Testis (tissue), 3 donors: ENCODE data around the gene AGBL4. TPM values are rescaled to one million over a fixed set of nuclear protein-coding genes. Genes with fewer than 3 reads are reported as not detected.

ENCODE experiments used
- DNase-seq: peaks from one replicate; pipeline ENCODE4 v3.0.0-alpha.2; 2019
- H3K27ac ChIP-seq, 2 donors: fragments of 200-600 bp; sonication (generic); one replicate each; pipeline ENCODE4 v1.5.1; 2019
- H3K27me3 ChIP-seq: fragments of 200-600 bp; sonication (generic); one replicate; pipeline ENCODE4 v1.5.1; 2019
- H3K36me3 ChIP-seq: fragments of 200-600 bp; sonication (generic); one replicate; pipeline ENCODE4 v1.5.1; 2017; ENCODE audit warnings: low read depth; ENCODE audit errors: missing control alignments
- H3K4me1 ChIP-seq: fragments of 200-600 bp; sonication (generic); one replicate; pipeline ENCODE4 v1.5.1; 2019
- H3K4me3 ChIP-seq, 2 donors: fragments of 200-600 bp; sonication (generic); one replicate each; pipeline ENCODE4 v1.5.1; 2017 to 2019
- H3K9me3 ChIP-seq: fragments of 200-600 bp; sonication (generic); one replicate; pipeline ENCODE4 v1.5.1; 2017
- POLR2A ChIP-seq: fragments of 450-650 bp; IDR thresholded peaks from one replicate; pipeline ENCODE4 v1.6.1; 2017; ENCODE audit warnings: antibody characterized with exemption, mild to moderate bottlenecking, moderate library complexity
- WGBS, 2 donors: methylation state at CpG; one replicate each; pipeline ENCODE4 v1.1.5; 2018; 5-methylcytosine and 5-hydroxymethylcytosine counted together
- intact Hi-C: fragments of 100-400 bp; cut with DNase I; formaldehyde crosslinking; loops from one replicate; pipeline ENCODE4 v1.15.1; 2023; ENCODE audit warnings: low total_unique reads
- polyA plus RNA-seq: library from polyadenylated mRNA; stranded (reverse); fragments of 350-450 nt; fragmentation: Illumina TruSeq; extraction: RNeasy Lipid Tissue Mini Kit (QIAGEN cat#74804); gene quantifications from one replicate; pipeline ENCODE4 v1.2.3, GENCODE V29; 2014; ENCODE audit warnings: low read depth, low replicate concordance; ENCODE audit not compliant: insufficient read depth
- total RNA-seq, 2 donors: library from RNA; depleted of rRNA; stranded (reverse); fragments of >200 nt; gene quantifications; one replicate each; pipeline ENCODE4 v1.2.3, GENCODE V29; 2016
- TF ChIP-seq, protein P1 (sequence below), 3 experiments: fragments of 450-650 bp in 2 of 3; fragments of 200-600 bp in 1 of 3; sonication (generic) in 1 of 3; IDR thresholded peaks; one replicate each; pipeline ENCODE4 v1.5.1; 2016 to 2019; ENCODE audit warnings: antibody characterized with exemption in 3 of 3, mild to moderate bottlenecking in 2 of 3, moderate library complexity in 1 of 3

Gene AGBL4
- total and polyA plus RNA-seq, 3 donors from 2014 or later: 3.3 to 6.9 (median 5.8) TPM

DNA sequence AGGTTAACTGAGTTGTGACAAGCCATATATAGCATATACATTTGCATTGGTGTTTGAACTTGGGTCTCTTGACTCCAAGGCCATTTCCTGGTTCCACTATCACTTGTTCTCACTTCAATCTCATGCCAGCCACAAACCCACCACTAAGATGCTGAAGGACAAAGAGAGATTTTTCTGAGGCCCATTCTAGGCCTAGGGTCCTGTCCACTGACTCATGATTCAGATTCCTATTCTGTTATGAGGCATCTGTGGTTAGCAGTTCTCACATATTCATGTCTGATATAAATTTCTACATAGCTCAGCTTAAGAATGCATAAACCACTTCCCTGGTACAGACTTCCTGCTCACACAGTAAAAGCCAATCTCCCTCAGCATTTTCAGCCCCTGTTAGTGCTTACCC lies 921.0 kb downstream of the AGBL4 start:
- intact Hi-C loops: no loop called here
- Histone ChIP-seq H3K4me1 (no peaks in the 10 kb centered on the region), H3K27ac (no peak overlapping the region), H3K36me3 (no peaks in the 10 kb centered on the region), H3K9me3 (no peaks in the 10 kb centered on the region), H3K4me3 (no peak overlapping the region), H3K27me3 (no peaks in the 10 kb centered on the region)
- DNase-seq: no peak
- TF ChIP-seq, protein P1, sequence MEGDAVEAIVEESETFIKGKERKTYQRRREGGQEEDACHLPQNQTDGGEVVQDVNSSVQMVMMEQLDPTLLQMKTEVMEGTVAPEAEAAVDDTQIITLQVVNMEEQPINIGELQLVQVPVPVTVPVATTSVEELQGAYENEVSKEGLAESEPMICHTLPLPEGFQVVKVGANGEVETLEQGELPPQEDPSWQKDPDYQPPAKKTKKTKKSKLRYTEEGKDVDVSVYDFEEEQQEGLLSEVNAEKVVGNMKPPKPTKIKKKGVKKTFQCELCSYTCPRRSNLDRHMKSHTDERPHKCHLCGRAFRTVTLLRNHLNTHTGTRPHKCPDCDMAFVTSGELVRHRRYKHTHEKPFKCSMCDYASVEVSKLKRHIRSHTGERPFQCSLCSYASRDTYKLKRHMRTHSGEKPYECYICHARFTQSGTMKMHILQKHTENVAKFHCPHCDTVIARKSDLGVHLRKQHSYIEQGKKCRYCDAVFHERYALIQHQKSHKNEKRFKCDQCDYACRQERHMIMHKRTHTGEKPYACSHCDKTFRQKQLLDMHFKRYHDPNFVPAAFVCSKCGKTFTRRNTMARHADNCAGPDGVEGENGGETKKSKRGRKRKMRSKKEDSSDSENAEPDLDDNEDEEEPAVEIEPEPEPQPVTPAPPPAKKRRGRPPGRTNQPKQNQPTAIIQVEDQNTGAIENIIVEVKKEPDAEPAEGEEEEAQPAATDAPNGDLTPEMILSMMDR (IDR thresholded peaks at IDR 0.05): no peak
- TF ChIP-seq POLR2A: no peak

DNA sequence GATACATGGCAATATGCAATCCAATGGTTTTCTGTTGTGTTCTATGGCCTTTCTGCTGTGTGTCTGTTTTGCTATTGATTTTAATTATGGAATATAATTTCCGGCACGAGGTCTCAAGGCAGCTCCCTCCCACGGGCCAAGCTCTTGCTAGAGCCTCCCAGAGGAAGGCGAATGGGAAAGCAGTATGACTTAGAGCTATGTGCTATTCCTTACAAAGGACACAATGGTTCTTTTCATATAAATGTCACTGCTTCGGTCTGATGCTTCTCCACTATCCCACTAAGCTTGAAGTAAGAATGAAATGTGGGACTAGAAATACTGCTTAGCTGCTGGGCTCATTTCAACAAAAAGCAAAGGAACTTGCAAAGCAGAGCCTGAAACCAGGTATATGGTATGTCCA lies 924.9 kb downstream of the AGBL4 start:
- WGBS, 2 donors: 78 to 92% methylated on average over 5 of the region's 5 CpGs
- no peak for DNase-seq
- intact Hi-C loops: no loop called here

GRCh38 chr1:49086327-49086726 lies 937.4 kb downstream of the AGBL4 start:
- 90 to 100% methylated on average over 1 to 2 of the region's 2 CpGs for WGBS, 2 donors
- TF ChIP-seq, protein P1 (IDR thresholded peaks at IDR 0.05): no peak
- no peak for TF ChIP-seq POLR2A

More for the DNA sequence above, 924.9 kb downstream of the AGBL4 start:
- Histone ChIP-seq H3K9me3 (no peaks in the 10 kb centered on the region), H3K4me1 (no peaks in the 10 kb centered on the region), H3K4me3 (no peak overlapping the region), H3K27me3 (no peaks in the 10 kb centered on the region), H3K36me3 (no peaks in the 10 kb centered on the region), H3K27ac (no peak overlapping the region)
- TF ChIP-seq, protein P1 (IDR thresholded peaks at IDR 0.05): no peak

GRCh38 chr1:49085079-49085478 lies 938.7 kb downstream of the AGBL4 start:
- intact Hi-C loops: no loop called here
- no peaks in the 10 kb centered on the region for H3K27me3 ChIP-seq
- H3K9me3 ChIP-seq: no peaks in the 10 kb centered on the region
- H3K36me3 ChIP-seq: no peaks in the 10 kb centered on the region
- no peak overlapping the region for H3K27ac ChIP-seq
- H3K4me1 ChIP-seq: no peaks in the 10 kb centered on the region
- no peak overlapping the region for H3K4me3 ChIP-seq
- 77 to 83% methylated on average over 3 of the region's 3 CpGs for whole genome bisulfite sequencing, 2 donors
- DNase-seq: no peak
- no peak for TF ChIP-seq POLR2A
- TF ChIP-seq, protein P1 (IDR thresholded peaks at IDR 0.05): no peak

More at GRCh38 chr1:49086327-49086726, 937.4 kb downstream of the AGBL4 start:
- Histone ChIP-seq H3K27ac (no peak overlapping the region), H3K27me3 (no peaks in the 10 kb centered on the region), H3K4me1 (no peaks in the 10 kb centered on the region), H3K4me3 (no peak overlapping the region), H3K36me3 (no peaks in the 10 kb centered on the region), H3K9me3 (no peaks in the 10 kb centered on the region)
- intact Hi-C loops: no loop called here
- no peak for DNase-seq

DNA sequence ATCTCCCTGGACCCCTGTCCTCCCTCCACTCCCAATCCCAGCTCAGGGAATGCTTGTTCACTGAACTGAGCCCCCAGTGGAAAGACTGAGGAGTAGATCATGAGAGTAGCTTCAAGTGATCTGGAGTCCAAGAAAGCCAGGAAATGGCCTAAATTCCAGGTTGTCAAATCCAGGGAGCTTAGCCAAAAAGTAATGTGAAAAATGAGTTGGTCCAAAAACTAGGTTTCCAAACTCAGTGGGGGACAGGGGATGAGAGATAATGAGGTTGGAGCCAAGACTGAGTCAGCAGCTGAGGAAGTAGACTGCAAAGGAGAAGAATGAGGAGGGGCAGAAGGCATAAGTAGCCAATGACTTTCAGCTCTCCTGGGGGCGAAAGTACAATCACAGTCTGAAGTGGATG lies 963.0 kb downstream of the AGBL4 start:
- no peak overlapping the region for H3K4me3 ChIP-seq
- H3K4me1 ChIP-seq: no peaks in the 10 kb centered on the region
- intact Hi-C loops: no loop called here
- TF ChIP-seq, protein P1 (IDR thresholded peaks at IDR 0.05): no peak
- no peak for TF ChIP-seq POLR2A
- no peak for DNase-seq
- 70 to 79% methylated on average over 1 of the region's 1 CpG for WGBS, 2 donors
- H3K36me3 ChIP-seq: no peaks in the 10 kb centered on the region
- H3K9me3 ChIP-seq: no peaks in the 10 kb centered on the region
- H3K27me3 ChIP-seq: no peaks in the 10 kb centered on the region
- no peak overlapping the region for H3K27ac ChIP-seq
